Activated naive CD4-positive, alpha-beta T cell treated with anti-CD3 and anti-CD28 coated beads, Interleukin-2, amount 10 ng/mL, durations not matched to agents 7 days and 5 days (primary cell): ENCODE measurements around the gene SS18.
"Not testable (repeated sequence)": the region's sequence is repeated elsewhere in the genome, so short reads cannot be mapped to it uniquely, and the experiment has no call there.

Experiments used
- CTCF ChIA-PET: fragments of 350-600 bp; sonication (Branson Sonifier 250); formaldehyde crosslinking; loops from one replicate; lab custom pipeline; 2021; ENCODE audit warnings: antibody characterized with exemption; lab: Charles Lee
- DNase-seq: peaks from one replicate; pipeline ENCODE4 v3.0.0-alpha.2; 2020
- H3K27ac Mint-ChIP-seq: one replicate; pipeline ENCODE4 v1.8.0; 2021; ENCODE audit warnings: mild to moderate bottlenecking, moderate library complexity, mixed read lengths
- H3K27me3 Mint-ChIP-seq: one replicate; pipeline ENCODE4 v1.8.0; 2021; ENCODE audit warnings: mild to moderate bottlenecking, mixed read lengths
- H3K36me3 Mint-ChIP-seq: one replicate; pipeline ENCODE4 v1.8.0; 2021; ENCODE audit warnings: mixed read lengths
- H3K4me1 Mint-ChIP-seq: one replicate; pipeline ENCODE4 v1.8.0; 2021; ENCODE audit warnings: mixed read lengths
- H3K4me3 Mint-ChIP-seq: one replicate; pipeline ENCODE4 v1.8.0; 2021; ENCODE audit warnings: mild to moderate bottlenecking, moderate library complexity, mixed read lengths
- H3K9me3 Mint-ChIP-seq: one replicate; pipeline ENCODE4 v1.8.0; 2021; ENCODE audit warnings: mixed read lengths

The SS18 gene, protein sequence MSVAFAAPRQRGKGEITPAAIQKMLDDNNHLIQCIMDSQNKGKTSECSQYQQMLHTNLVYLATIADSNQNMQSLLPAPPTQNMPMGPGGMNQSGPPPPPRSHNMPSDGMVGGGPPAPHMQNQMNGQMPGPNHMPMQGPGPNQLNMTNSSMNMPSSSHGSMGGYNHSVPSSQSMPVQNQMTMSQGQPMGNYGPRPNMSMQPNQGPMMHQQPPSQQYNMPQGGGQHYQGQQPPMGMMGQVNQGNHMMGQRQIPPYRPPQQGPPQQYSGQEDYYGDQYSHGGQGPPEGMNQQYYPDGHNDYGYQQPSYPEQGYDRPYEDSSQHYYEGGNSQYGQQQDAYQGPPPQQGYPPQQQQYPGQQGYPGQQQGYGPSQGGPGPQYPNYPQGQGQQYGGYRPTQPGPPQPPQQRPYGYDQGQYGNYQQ

DNA sequence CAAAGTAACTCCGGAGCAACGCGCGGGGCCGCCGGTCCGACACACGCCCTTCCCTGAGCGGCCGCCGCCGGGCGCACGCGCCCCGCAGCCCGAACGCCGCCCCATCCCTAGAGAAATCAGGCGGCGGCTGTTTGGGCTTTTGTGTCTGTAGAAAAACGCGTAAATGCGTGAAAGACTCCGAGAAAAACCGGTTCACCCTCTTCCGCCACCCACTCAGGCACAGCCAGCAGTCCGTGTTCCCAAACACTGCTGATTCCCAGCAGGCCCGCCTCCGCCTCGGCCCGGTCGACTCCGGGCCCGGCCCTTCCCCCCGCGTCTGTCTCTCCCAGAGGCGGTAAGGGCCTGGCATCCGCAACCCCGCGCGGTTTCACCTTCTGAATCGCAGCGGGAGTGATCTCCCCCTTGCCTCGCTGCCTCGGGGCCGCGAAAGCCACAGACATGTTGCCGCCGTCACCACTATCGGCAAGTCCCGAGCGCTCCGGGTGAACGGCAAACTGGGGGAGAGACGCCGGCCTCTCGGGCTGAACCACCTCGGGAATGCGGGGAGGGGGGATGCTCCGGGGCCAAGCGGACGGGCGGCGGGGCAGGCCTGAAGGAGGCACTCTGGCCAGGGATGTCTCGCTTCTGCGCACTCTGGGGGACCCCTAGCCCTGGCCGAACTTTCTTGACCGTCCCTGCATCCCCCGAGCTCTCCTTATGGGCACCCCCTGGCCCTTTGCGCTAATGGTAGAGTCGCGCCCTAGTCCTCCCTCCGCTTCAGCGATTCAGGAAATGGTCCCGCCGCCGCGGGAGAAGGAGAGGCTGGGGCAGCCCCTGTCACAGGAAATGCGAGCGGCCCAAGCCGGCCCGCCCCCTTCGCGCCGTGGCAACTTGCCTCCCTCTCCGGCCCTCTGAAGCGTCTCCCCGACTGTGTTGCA is at the start of gene SS18:
Gene SS18, minus strand, starts transcription at position 484 of the 917 bp plus-strand sequence. Its CDS starts 44 bp downstream, at position 440.
- DNase-seq, result peak; percentile 93
- H3K27me3 Mint-ChIP-seq, result peaks cover 6% of the 10 kb centered on the region
- peaks cover 20% of the 10 kb centered on the region for H3K36me3 Mint-ChIP-seq
- H3K9me3 Mint-ChIP-seq, result no peaks in the 10 kb centered on the region
- CTCF ChIA-PET, result interaction anchor here (1.3 kb wide), 1 partner anchor 70 kb away, joined by 3 read pairs; no protein-coding TSS in a partner anchor
- H3K27ac Mint-ChIP-seq, result peak within 1 kb of the TSS; percentile 97
- peaks cover 39% of the 10 kb centered on the region for H3K4me1 Mint-ChIP-seq
- H3K4me3 Mint-ChIP-seq, result peak within 1 kb of the TSS; percentile 93

DNA sequence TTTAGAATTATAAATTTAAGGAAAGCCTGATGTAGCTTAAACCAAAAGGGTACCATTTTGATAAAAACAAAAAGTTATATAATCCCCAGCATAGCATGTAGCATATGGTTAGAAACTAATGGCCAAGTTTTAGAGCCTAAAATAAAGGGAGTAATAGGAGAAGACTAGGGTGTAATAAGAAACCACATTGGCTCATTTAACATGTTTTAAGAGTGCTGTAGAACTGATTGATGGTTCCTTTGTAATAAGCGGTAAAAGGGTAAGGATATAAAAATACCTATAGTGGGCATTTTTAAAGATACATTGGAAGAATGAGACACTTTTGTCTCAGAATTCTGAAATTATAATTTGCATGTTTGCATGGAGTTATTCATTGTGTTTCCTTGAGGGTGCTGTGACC is 45.1 kb upstream of the SS18 start:
- Mint-ChIP-seq H3K27ac (no peak overlapping the region), H3K4me3 (no peak overlapping the region), H3K4me1 (peaks cover 2% of the 10 kb centered on the region), H3K36me3 (no peaks in the 10 kb centered on the region), H3K27me3 (no peaks in the 10 kb centered on the region), H3K9me3 (no peaks in the 10 kb centered on the region)
- CTCF ChIA-PET, result no interaction called here
- DNase-seq, result no peak

DNA sequence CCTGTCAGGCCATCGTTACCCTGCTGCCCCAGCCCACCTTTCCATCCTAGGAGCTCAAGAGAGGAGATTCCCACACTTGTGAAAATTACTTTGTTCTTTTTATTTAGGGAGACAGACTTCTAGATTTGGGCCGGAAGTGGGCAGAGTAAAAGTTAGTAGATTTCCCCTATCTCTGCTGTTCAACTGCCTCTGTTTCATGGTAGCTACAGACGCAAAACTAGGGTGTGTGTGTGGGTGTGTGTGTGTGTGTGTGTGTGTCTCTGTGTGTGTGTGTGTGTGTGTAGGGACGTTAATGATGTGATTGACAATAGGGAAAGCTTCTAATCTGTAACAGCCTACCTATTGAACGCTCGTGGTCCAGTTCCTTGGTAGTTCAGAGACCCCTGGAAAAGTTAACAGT is 43.7 kb upstream of the SS18 start:
- peak overlapping the region; percentile 72 for H3K4me3 Mint-ChIP-seq
- no peaks in the 10 kb centered on the region for H3K27me3 Mint-ChIP-seq
- DNase-seq, result peak; percentile 26
- CTCF ChIA-PET, result no interaction called here
- H3K4me1 Mint-ChIP-seq, result peaks cover 2% of the 10 kb centered on the region
- no peaks in the 10 kb centered on the region for H3K9me3 Mint-ChIP-seq
- peak overlapping the region; percentile 87 for H3K27ac Mint-ChIP-seq
- H3K36me3 Mint-ChIP-seq, result no peaks in the 10 kb centered on the region

DNA sequence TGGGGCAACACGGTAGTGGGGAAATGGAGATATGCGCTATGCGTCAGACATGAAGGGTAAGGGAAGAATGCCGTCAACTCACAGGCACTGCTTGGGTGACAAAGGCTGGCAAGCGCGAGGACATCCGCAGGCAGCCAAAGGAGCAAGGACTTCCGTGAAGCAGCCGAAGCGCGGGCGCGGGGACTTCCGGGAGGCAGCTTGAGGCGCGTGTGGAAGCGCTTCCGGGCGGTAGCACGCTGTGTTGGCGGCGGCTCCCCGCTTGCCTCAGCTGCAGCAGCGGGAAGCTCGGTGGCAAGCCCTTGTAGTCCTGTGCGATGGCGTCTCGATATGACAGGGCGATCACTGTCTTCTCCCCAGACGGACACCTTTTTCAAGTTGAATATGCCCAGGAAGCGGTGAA is 43.2 kb upstream of the SS18 start, which contains the start of gene PSMA8:
Gene PSMA8, plus strand, starts transcription at position 218 of the 400 bp plus-strand sequence. Its CDS starts 97 bp downstream, at position 315.
- Mint-ChIP-seq H3K36me3 (no peaks in the 10 kb centered on the region), H3K27ac (peak within 1 kb of the TSS; percentile 87), H3K4me1 (peaks cover 2% of the 10 kb centered on the region), H3K27me3 (no peaks in the 10 kb centered on the region), H3K4me3 (peak within 1 kb of the TSS; percentile 72), H3K9me3 (no peaks in the 10 kb centered on the region)
- CTCF ChIA-PET, result no interaction called here
- peak; percentile 73 for DNase-seq

DNA sequence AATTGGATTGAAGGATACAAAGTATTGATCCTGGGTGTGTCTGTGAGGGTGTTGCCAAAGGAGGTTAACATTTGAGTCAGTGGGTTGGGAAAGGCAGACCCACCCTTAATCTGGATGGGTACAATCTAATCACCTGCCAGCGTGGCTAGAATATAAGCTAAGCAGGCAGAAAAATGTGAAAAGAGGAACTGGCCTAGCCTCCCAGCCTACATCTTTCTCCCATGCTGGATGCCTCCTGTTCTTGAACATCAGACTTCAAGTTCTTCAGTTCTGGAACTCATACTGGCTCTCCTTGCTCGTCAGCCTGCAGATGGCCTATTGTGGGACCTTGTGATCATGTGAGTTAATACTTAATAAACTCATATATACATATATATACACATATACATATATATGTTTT is 37.8 kb upstream of the SS18 start:
- H3K36me3 Mint-ChIP-seq, CTCF ChIA-PET, H3K27me3 Mint-ChIP-seq, H3K4me3 Mint-ChIP-seq, DNase-seq, H3K4me1 Mint-ChIP-seq, H3K27ac Mint-ChIP-seq, H3K9me3 Mint-ChIP-seq: not testable (repeated sequence)

DNA sequence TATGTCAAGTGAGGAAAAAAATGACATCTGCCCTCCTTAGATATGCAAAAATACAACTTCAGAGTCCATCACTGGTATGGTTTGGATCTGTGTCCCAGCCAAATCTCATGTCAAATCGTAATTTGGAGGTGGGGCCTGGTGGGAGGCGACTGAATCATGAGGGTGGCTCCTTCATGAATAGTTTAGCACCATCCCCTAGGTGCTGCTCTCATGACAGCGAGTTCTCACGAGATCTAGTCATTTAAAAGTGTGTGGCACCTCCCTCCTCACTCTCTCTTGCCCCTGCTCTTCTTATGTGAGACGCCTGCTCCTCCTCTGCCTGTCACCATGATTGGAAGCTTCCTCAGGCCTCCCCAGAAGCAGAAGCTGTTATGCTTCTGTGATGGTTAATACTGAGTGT is 37.4 kb upstream of the SS18 start:
- Mint-ChIP-seq H3K4me1 (no peaks in the 10 kb centered on the region), H3K9me3 (peaks cover 10% of the 10 kb centered on the region), H3K36me3 (no peaks in the 10 kb centered on the region), H3K4me3 (no peak overlapping the region), H3K27ac (no peak overlapping the region), H3K27me3 (no peaks in the 10 kb centered on the region)
- CTCF ChIA-PET, result no interaction called here
- no peak for DNase-seq

DNA sequence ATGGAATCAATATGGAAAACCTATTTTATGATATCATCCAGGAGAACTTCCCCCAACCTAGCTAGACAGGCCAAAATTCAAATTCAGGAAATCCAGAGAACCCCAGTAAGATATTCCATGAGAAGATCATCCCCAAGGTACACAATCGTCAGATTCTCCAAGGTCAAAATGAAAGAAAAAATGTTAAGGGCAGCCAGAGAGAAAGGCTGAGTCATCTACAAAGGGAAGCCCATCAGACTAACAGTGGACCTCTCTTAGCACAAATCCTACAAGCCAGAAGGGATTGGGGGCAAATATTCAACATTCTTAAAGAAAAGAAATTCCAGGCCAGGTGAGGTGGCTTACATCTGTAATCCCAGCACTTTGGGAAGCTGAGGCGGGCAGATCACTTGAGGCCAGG is 31.6 kb upstream of the SS18 start:
- peaks cover 12% of the 10 kb centered on the region for H3K9me3 Mint-ChIP-seq
- DNase-seq, H3K27ac Mint-ChIP-seq, H3K4me3 Mint-ChIP-seq, H3K27me3 Mint-ChIP-seq, H3K36me3 Mint-ChIP-seq, CTCF ChIA-PET, H3K4me1 Mint-ChIP-seq: not testable (repeated sequence)

DNA sequence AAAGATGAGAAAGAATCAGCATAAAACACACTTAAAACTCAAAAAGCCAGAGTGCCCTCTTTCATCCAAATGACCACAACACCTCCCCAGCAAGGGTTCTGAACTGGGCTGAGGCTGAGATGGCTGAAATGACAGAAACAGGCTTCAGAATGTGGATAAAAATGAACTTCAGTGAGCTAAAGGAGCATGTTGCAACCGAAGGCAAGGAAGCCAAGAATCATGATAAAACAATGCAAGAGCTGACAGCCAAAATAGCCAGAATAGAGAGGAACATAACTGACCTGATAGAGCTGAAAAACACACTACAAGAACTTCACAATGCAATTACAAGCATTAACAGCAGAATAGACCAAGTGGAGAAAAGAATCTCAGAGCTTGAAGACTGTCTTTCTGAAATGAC is 31.1 kb upstream of the SS18 start:
- no peaks in the 10 kb centered on the region for H3K4me1 Mint-ChIP-seq
- no peak overlapping the region for H3K4me3 Mint-ChIP-seq
- H3K27ac Mint-ChIP-seq, result no peak overlapping the region
- H3K9me3 Mint-ChIP-seq, result peaks cover 12% of the 10 kb centered on the region
- DNase-seq, result no peak
- no peaks in the 10 kb centered on the region for H3K36me3 Mint-ChIP-seq
- CTCF ChIA-PET, result no interaction called here
- H3K27me3 Mint-ChIP-seq, result no peaks in the 10 kb centered on the region

DNA sequence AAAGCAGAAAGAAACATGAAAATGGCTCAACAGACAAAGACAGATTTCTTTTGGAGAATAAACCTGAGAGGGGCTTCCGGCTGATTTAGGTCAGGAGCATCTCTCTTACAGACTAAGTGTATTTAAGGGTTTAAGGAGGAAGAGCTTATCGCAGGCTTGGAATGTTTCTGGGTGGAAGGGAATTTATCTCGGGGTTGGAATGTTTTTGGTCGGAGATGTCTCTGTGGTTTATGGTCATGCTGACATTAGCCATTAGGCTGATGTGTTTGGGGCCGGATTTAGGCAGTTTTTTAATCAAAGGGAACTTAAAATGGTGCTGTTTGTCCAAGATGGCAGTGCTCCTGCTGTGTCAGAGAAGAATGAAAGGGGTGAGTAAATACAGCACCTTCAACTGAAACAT is 28.8 kb upstream of the SS18 start:
- H3K27ac Mint-ChIP-seq, result no peak overlapping the region
- H3K27me3 Mint-ChIP-seq, result no peaks in the 10 kb centered on the region
- H3K4me1 Mint-ChIP-seq, result no peaks in the 10 kb centered on the region
- no peak overlapping the region for H3K4me3 Mint-ChIP-seq
- no peak for DNase-seq
- no peaks in the 10 kb centered on the region for H3K36me3 Mint-ChIP-seq
- CTCF ChIA-PET, result no interaction called here
- H3K9me3 Mint-ChIP-seq, result peaks cover 12% of the 10 kb centered on the region

DNA sequence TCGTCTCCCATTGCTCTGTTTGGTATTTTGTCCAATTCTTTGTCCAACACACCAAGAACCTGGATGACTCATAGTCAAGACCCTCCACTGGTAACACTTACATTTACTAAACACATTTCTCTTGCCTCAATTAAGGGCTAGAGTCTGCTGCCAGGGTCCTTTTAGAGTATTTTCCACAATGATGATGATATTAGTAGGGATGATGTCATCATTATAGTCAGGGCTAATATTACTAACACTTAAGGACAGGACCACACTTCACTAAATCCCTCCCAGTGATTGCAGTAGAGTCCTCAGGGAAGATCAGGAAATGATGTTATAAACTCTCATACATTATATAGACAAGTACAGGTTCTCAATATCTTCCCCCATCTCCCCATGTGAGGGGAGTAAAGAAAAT is 13.6 kb upstream of the SS18 start:
- CTCF ChIA-PET, result interaction anchor here (0.7 to 1.2 kb wide), 2 partner anchors 12 to 229 kb away, joined by 3 to 4 read pairs; no protein-coding TSS in a partner anchor
- Mint-ChIP-seq H3K27ac (no peak overlapping the region), H3K36me3 (no peaks in the 10 kb centered on the region), H3K27me3 (no peaks in the 10 kb centered on the region), H3K4me1 (no peaks in the 10 kb centered on the region), H3K4me3 (no peak overlapping the region), H3K9me3 (no peaks in the 10 kb centered on the region)
- no peak for DNase-seq

DNA sequence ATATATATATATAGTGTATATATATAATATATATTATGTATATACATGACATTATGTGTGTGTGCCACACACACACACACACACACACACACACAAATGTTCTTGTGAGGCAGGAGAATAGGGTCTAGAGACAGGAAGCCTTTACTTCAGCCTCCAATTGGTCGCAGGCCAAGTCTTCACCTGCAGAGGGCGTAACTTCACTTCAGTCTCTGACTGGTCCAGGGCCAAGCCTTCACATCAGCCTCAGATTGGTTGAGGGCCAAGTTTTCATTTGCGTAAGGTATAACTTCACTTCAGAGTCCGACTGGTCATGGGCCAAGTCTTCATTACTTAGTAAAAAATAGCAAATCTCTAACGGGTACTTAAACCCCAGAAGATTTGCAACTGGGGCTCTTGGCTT is 13.2 kb upstream of the SS18 start:
- peak; percentile 62 for DNase-seq
- no peaks in the 10 kb centered on the region for H3K4me1 Mint-ChIP-seq
- H3K27ac Mint-ChIP-seq, result no peak overlapping the region
- no peak overlapping the region for H3K4me3 Mint-ChIP-seq
- CTCF ChIA-PET, result interaction anchor here (1.0 to 1.4 kb wide), 5 partner anchors 55 to 280 kb away, joined by 3 to 5 read pairs (median 3); no protein-coding TSS in a partner anchor
- H3K36me3 Mint-ChIP-seq, result no peaks in the 10 kb centered on the region
- no peaks in the 10 kb centered on the region for H3K27me3 Mint-ChIP-seq
- no peaks in the 10 kb centered on the region for H3K9me3 Mint-ChIP-seq

DNA sequence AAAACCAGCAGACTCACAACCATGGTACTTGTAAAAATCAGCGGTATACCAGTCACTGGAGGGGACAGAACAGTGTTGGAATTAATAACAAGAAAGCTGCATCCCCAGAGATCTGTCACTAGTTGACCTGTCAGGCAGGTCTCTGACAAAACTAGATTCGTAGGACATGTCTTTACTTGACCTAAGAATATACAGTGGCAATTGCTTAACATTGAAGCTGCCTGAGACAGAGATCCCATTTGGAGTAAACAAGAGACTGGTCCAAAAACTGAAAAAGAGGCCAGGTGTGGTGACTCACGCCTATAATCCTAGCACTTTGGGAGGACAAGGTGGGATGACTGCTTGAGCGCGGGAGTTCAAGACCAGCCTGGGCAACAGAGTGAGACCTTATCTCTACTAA is 7.2 kb upstream of the SS18 start:
- H3K9me3 Mint-ChIP-seq, result no peaks in the 10 kb centered on the region
- no peak overlapping the region for H3K27ac Mint-ChIP-seq
- CTCF ChIA-PET, result interaction anchor here (0.6 kb wide), 1 partner anchor 65 kb away, joined by 3 read pairs; no protein-coding TSS in a partner anchor
- no peak overlapping the region for H3K4me3 Mint-ChIP-seq
- no peaks in the 10 kb centered on the region for H3K27me3 Mint-ChIP-seq
- DNase-seq, result no peak
- H3K4me1 Mint-ChIP-seq, result no peaks in the 10 kb centered on the region
- H3K36me3 Mint-ChIP-seq, result no peaks in the 10 kb centered on the region

DNA sequence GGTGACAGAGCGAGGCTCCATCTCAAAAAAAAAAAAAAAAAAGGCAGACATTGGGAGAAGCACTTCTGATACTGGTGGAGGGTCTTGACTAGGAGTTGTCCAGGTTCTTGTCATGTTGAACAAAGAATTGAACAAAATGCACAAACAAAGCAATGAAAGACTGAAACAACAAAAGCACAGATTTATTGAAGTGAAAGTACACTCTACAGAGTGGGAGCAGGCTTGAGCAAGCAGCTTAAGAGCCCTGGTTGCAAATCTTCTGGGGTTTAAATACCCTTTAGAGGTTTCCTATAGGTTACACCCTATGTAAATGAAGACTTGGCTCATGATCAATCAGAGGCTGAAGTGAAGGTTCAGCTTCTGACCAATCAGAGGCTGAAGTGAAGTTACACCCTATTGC is 6.4 kb upstream of the SS18 start:
- H3K4me1 Mint-ChIP-seq, result no peaks in the 10 kb centered on the region
- no peaks in the 10 kb centered on the region for H3K9me3 Mint-ChIP-seq
- H3K27ac Mint-ChIP-seq, result no peak overlapping the region
- H3K4me3 Mint-ChIP-seq, result no peak overlapping the region
- H3K27me3 Mint-ChIP-seq, result no peaks in the 10 kb centered on the region
- H3K36me3 Mint-ChIP-seq, result no peaks in the 10 kb centered on the region
- CTCF ChIA-PET, result interaction anchor here (0.6 kb wide), 1 partner anchor 65 kb away, joined by 3 read pairs; no protein-coding TSS in a partner anchor
- DNase-seq, result no peak

DNA sequence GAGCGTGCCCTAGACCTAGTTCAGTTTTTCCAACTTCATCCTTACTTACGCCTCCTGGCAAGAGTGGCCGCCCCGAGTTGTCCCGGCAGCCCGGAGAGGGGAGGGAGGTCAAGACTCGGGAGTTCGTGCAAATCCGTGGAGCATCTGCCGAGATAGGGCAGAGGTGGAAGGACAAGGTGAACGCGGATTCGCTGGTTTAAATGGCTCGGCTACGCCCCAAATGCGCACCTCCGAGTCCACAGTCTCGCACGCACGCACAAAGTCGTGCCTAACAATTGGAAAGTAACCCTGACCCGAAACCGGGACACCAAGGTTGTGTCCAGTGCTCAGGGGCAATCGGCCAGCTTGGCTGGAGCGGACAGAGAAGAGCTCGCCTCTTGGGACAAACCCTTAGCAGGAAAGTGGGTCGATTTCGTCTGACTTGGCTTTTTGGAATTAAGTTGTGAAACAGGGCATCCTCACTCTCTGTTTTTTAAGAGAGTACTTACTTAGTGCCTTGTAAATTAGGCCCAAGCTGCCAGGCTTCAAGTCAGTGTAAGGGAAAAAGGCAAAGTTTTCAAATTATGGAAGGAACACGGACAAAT is 726 bp upstream of the SS18 start:
- no peaks in the 10 kb centered on the region for H3K9me3 Mint-ChIP-seq
- peaks cover 37% of the 10 kb centered on the region for H3K4me1 Mint-ChIP-seq
- peak overlapping the region; percentile 93 for H3K4me3 Mint-ChIP-seq
- DNase-seq, result no peak
- peaks cover 6% of the 10 kb centered on the region for H3K27me3 Mint-ChIP-seq
- peaks cover 18% of the 10 kb centered on the region for H3K36me3 Mint-ChIP-seq
- H3K27ac Mint-ChIP-seq, result peak overlapping the region; percentile 97
- CTCF ChIA-PET, result interaction anchor here (0.9 kb wide), 1 partner anchor 125 kb away, joined by 5 read pairs; no protein-coding TSS in a partner anchor
